H9 (cell line): ENCODE measurements around the gene PADI4. TPM values are rescaled to one million over a fixed set of nuclear protein-coding genes. Genes with fewer than 3 reads are reported as not detected.

ENCODE experiments used
- DNase-seq: peaks from one replicate; pipeline ENCODE4 v3.0.0-alpha.2; 2017
- H2AFZ ChIP-seq: one replicate; pipeline ENCODE4 v1.6.1; 2013; ENCODE audit warnings: mild to moderate bottlenecking, low read length, control low read depth, moderate library complexity
- H2AK5ac ChIP-seq: 2 replicates; pipeline ENCODE4 v1.6.1; 2013; ENCODE audit warnings: low read length, control low read depth, mixed read lengths; ENCODE audit not compliant: insufficient read length
- H2BK120ac ChIP-seq: one replicate; pipeline ENCODE4 v1.6.1; 2013; ENCODE audit warnings: low read depth, mild to moderate bottlenecking, low read length, control low read depth, inconsistent platforms; ENCODE audit not compliant: poor library complexity, severe bottlenecking
- H2BK12ac ChIP-seq: 2 replicates; pipeline ENCODE4 v1.6.1; 2013; ENCODE audit warnings: low read length, control low read depth, mixed read lengths, low read depth; ENCODE audit not compliant: insufficient read length
- H2BK15ac ChIP-seq: 2 replicates; pipeline ENCODE4 v1.6.1; 2013; ENCODE audit warnings: low read depth, low read length, control low read depth
- H2BK20ac ChIP-seq: one replicate; pipeline ENCODE4 v1.6.1; 2013; ENCODE audit warnings: low read depth, mild to moderate bottlenecking, low read length, control low read depth, inconsistent platforms; ENCODE audit not compliant: poor library complexity, severe bottlenecking
- H2BK5ac ChIP-seq: 2 replicates; pipeline ENCODE4 v1.6.1; 2013; ENCODE audit warnings: low read length, control low read depth, mixed read lengths; ENCODE audit not compliant: insufficient read length
- H3K14ac ChIP-seq: 2 replicates; pipeline ENCODE4 v1.6.1; 2013; ENCODE audit warnings: low read length, control low read depth; ENCODE audit not compliant: insufficient read depth
- H3K18ac ChIP-seq: 2 replicates; pipeline ENCODE4 v1.6.1; 2013; ENCODE audit warnings: low read depth, mild to moderate bottlenecking, mixed read lengths, low read length, control low read depth; ENCODE audit not compliant: insufficient read length
- H3K23ac ChIP-seq: 2 replicates; pipeline ENCODE4 v1.6.1; 2013; ENCODE audit warnings: low read length, control low read depth, mixed read lengths, low read depth; ENCODE audit not compliant: insufficient read length
- H3K23me2 ChIP-seq: 2 replicates; pipeline ENCODE4 v1.6.1; 2013; ENCODE audit warnings: low read depth, mild to moderate bottlenecking, mixed read lengths, low read length, control low read depth; ENCODE audit not compliant: insufficient read length, poor library complexity, severe bottlenecking
- H3K27ac ChIP-seq: 2 replicates; pipeline ENCODE4 v1.5.1; 2013; ENCODE audit warnings: low read length, control low read depth, mixed read lengths, low read depth; ENCODE audit not compliant: insufficient read length
- H3K27me3 ChIP-seq: 2 replicates; pipeline ENCODE4 v1.6.1; 2013; ENCODE audit warnings: low read length, control low read depth, inconsistent platforms; ENCODE audit not compliant: insufficient read depth
- H3K4ac ChIP-seq: 2 replicates; pipeline ENCODE4 v1.6.1; 2013; ENCODE audit warnings: low read depth, mild to moderate bottlenecking, control low read depth, inconsistent platforms, low read length, moderate library complexity
- H3K4me1 ChIP-seq: 2 replicates; pipeline ENCODE4 v1.6.1; 2013; ENCODE audit warnings: low read length, control low read depth, inconsistent platforms; ENCODE audit not compliant: insufficient read depth
- H3K4me2 ChIP-seq: 2 replicates; pipeline ENCODE4 v1.6.1; 2013; ENCODE audit warnings: low read length, control low read depth, mixed read lengths; ENCODE audit not compliant: insufficient read length, insufficient read depth
- H3K56ac ChIP-seq: 2 replicates; pipeline ENCODE4 v1.6.1; 2013; ENCODE audit warnings: low read depth, mild to moderate bottlenecking, mixed read lengths, low read length, control low read depth; ENCODE audit not compliant: insufficient read length
- H3K79me1 ChIP-seq: 2 replicates; pipeline ENCODE4 v1.6.1; 2013; ENCODE audit warnings: low read depth, mild to moderate bottlenecking, moderate library complexity, low read length, control low read depth, inconsistent platforms; ENCODE audit not compliant: insufficient read depth, poor library complexity, severe bottlenecking
- H3K79me2 ChIP-seq: 2 replicates; pipeline ENCODE4 v1.6.1; 2013; ENCODE audit warnings: low read length, control low read depth, inconsistent platforms; ENCODE audit not compliant: insufficient read depth
- H3K9ac ChIP-seq: 2 replicates; pipeline ENCODE4 v1.6.1; 2013; ENCODE audit warnings: low read length, control low read depth, mixed read lengths; ENCODE audit not compliant: insufficient read length; ENCODE audit errors: extremely low read depth
- H3K9me3 ChIP-seq: one replicate; pipeline ENCODE4 v1.6.1; 2013; ENCODE audit warnings: low read depth, low read length, inconsistent platforms; ENCODE audit not compliant: control insufficient read depth
- H3T11ph ChIP-seq: one replicate; pipeline ENCODE4 v1.6.1; 2013; ENCODE audit warnings: mild to moderate bottlenecking, low read length, control low read depth, inconsistent platforms
- H4K20me1 ChIP-seq: one replicate; pipeline ENCODE4 v1.6.1; 2013; ENCODE audit not compliant: control insufficient read depth, insufficient read length, insufficient read depth
- H4K5ac ChIP-seq: 2 replicates; pipeline ENCODE4 v1.6.1; 2013; ENCODE audit warnings: low read depth, mild to moderate bottlenecking, mixed read lengths, low read length, control low read depth; ENCODE audit not compliant: insufficient read length
- H4K8ac ChIP-seq: replicated peaks from 2 replicates; pipeline ENCODE4 v1.6.1; 2013; ENCODE audit warnings: low read length, control low read depth, mixed read lengths, low read depth; ENCODE audit not compliant: insufficient read length
- H4K91ac ChIP-seq: 2 replicates; pipeline ENCODE4 v1.6.1; 2013; ENCODE audit warnings: low read depth, mild to moderate bottlenecking, moderate library complexity, mixed read lengths, low read length, control low read depth; ENCODE audit not compliant: insufficient read length
- H3K27ac Mint-ChIP-seq, 3 experiments: 2 replicates in 2 of 3; 3 replicates in 1 of 3; pipeline ENCODE4 v1.8.0; 2020 to 2021; ENCODE audit warnings: mixed read lengths in 3 of 3, mild to moderate bottlenecking in 1 of 3, moderate library complexity in 1 of 3
- H3K27me3 Mint-ChIP-seq: 2 replicates; pipeline ENCODE4 v1.8.0; 2021; ENCODE audit warnings: low read depth, mild to moderate bottlenecking, moderate library complexity, mixed read lengths
- H3K36me3 Mint-ChIP-seq, 3 experiments: 2 replicates in 2 of 3; 3 replicates in 1 of 3; pipeline ENCODE4 v1.8.0; 2020 to 2021; ENCODE audit warnings: low read depth in 3 of 3, mixed read lengths in 3 of 3; ENCODE audit not compliant: insufficient read depth in 1 of 3
- H3K4me1 Mint-ChIP-seq, 2 experiments: 2 replicates each; pipeline ENCODE4 v1.8.0; 2020; ENCODE audit warnings: mixed read lengths in 2 of 2
- H3K4me3 Mint-ChIP-seq, 2 experiments: 2 replicates in 1 of 2; 3 replicates in 1 of 2; pipeline ENCODE4 v1.8.0; 2020 to 2021; ENCODE audit warnings: mild to moderate bottlenecking in 2 of 2, mixed read lengths in 2 of 2, moderate library complexity in 1 of 2
- H3K9me3 Mint-ChIP-seq, 2 experiments: 2 replicates in 1 of 2; 3 replicates in 1 of 2; pipeline ENCODE4 v1.8.0; 2020; ENCODE audit warnings: mild to moderate bottlenecking in 2 of 2, mixed read lengths in 2 of 2, moderate library complexity in 1 of 2
- WGBS: extraction: QIAGEN DNeasy Blood & Tissue Kit; methylation state at CpG from one replicate; pipeline ENCODE4 v1.1.7; 2013; ENCODE audit warnings: missing lambda C conversion rate, low lambda C conversion rate, mixed read lengths; ENCODE audit not compliant: insufficient read length; ENCODE audit errors: extremely low coverage; 5-methylcytosine and 5-hydroxymethylcytosine counted together
- total RNA-seq: library from RNA; stranded (reverse); gene quantifications from 2 replicates; pipeline ENCODE4 v1.2.1, GENCODE V29; 2021
- TF ChIP-seq, protein P1 (sequence below): fragments of 200-600 bp; sonication (generic); conservative IDR thresholded peaks from 3 replicates; pipeline ENCODE4 v1.8.0; 2021; ENCODE audit warnings: antibody characterized with exemption, mild to moderate bottlenecking

Gene PADI4
- total RNA-seq, 1 experiment from 2014 or later = 0.13 TPM

DNA sequence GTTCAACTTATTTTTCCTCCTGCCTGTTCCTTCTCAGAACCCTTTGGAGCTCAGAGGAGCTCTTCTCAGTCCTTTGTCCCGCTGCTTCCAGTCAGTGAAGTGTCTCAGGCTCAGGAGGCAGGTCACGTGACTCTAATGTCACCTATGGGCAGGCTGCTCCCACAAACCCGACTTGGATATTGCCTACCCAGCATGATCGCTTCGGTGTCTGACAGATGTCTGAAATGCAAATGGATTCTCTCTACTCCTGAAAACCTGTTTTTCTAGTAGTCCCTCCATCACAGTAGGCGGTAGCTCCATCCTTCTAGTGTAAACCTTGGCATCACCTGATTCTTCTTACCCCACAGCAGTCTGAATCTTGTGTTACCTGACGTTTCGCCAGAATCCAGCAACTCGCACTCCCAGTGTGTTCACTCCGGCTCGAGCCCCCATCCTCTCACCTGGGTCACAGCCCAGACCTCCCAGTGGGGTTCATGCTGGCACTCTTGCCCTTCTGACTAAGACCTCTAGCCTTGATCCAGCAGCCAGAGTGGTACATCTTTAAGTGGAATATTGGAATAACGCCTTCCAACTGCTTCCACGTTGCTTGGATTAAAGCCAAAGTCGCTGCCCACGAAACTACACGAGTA, 69.4 kb downstream of the PADI4 start:
- Histone ChIP-seq H2BK12ac (no peak overlapping the region), H3K14ac (peak overlapping the region; percentile 2; the same call in 1 of the 2 replicates), H4K20me1 (no peaks in the 10 kb centered on the region), H4K91ac (no peak overlapping the region), H2BK20ac (no peak overlapping the region), H4K8ac (no peak overlapping the region), H3K4me2 (peak overlapping the region; percentile 36), H3K4ac (no peak overlapping the region), H2AK5ac (no peak overlapping the region), H3T11ph (no peak overlapping the region), H3K56ac (no peak overlapping the region), H3K18ac (peak overlapping the region; percentile 12), H3K23ac (no peak overlapping the region), H3K27me3 (no peaks in the 10 kb centered on the region), H3K79me2 (no peaks in the 10 kb centered on the region), H2BK120ac (no peak overlapping the region), H3K23me2 (no peaks in the 10 kb centered on the region), H3K9me3 (no peaks in the 10 kb centered on the region), H2AFZ (no peak overlapping the region), H2BK5ac (no peak overlapping the region), H3K9ac (no peak overlapping the region), H4K5ac (no peak overlapping the region), H3K4me1 (peaks cover 8% of the 10 kb centered on the region; the same call in 1 of the 2 replicates), H3K79me1 (no peaks in the 10 kb centered on the region), H3K27ac (no peak overlapping the region), H2BK15ac (no peak overlapping the region)
- DNase-seq = peak; percentile 69
- Mint-ChIP-seq H3K27me3 (peaks cover 11% of the 10 kb centered on the region), H3K9me3 (no peaks in the 10 kb centered on the region; a peak in 1 of 5 replicates), H3K4me1 (peaks cover 33 to 34% of the 10 kb centered on the region in 2 experiments), H3K27ac (peak overlapping the region in 1 of 3 experiments; percentile 81; a peak in 1 of 7 replicates), H3K4me3 (peak overlapping the region; percentile 4 to 34; a peak in 3 of 5 replicates), H3K36me3 (no peaks in the 10 kb centered on the region)
- WGBS = no CpG with 5 or more reads among the region's 16 CpGs
- TF ChIP-seq, protein P1, sequence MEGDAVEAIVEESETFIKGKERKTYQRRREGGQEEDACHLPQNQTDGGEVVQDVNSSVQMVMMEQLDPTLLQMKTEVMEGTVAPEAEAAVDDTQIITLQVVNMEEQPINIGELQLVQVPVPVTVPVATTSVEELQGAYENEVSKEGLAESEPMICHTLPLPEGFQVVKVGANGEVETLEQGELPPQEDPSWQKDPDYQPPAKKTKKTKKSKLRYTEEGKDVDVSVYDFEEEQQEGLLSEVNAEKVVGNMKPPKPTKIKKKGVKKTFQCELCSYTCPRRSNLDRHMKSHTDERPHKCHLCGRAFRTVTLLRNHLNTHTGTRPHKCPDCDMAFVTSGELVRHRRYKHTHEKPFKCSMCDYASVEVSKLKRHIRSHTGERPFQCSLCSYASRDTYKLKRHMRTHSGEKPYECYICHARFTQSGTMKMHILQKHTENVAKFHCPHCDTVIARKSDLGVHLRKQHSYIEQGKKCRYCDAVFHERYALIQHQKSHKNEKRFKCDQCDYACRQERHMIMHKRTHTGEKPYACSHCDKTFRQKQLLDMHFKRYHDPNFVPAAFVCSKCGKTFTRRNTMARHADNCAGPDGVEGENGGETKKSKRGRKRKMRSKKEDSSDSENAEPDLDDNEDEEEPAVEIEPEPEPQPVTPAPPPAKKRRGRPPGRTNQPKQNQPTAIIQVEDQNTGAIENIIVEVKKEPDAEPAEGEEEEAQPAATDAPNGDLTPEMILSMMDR = no peak
